ENCODE measurements around the gene FAAP20.
"Not testable (repeated sequence)": the region's sequence is repeated elsewhere in the genome, so short reads cannot be mapped to it uniquely, and the experiment has no call there.

- not testable (repeated sequence) for TF ChIP-seq CTCF (IDR thresholded peaks at IDR 0.05; ENCODE audit: low read depth, low read length, missing input control); SP1 (IDR thresholded peaks at IDR 0.05); TAF1 (conservative IDR thresholded peaks at IDR 0.05); RXRA (IDR thresholded peaks at IDR 0.05); RAD21 (IDR thresholded peaks at IDR 0.05); ZBTB33 (IDR thresholded peaks at IDR 0.05); HNF4G (IDR thresholded peaks at IDR 0.05); YY1 (IDR thresholded peaks at IDR 0.05); GABPA (IDR thresholded peaks at IDR 0.05 in 1 of 2, conservative IDR thresholded peaks at IDR 0.05 in 1 of 2)
- TF ChIP-seq, protein P1, sequence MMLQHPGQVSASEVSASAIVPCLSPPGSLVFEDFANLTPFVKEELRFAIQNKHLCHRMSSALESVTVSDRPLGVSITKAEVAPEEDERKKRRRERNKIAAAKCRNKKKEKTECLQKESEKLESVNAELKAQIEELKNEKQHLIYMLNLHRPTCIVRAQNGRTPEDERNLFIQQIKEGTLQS (IDR thresholded peaks at IDR 0.05), result not testable (repeated sequence)
- TF ChIP-seq, protein P2, sequence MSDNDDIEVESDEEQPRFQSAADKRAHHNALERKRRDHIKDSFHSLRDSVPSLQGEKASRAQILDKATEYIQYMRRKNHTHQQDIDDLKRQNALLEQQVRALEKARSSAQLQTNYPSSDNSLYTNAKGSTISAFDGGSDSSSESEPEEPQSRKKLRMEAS (IDR thresholded peaks at IDR 0.05), result not testable (repeated sequence)
Measured at GRCh38 chr1:2147869-2148268, 46.7 kb downstream of the FAAP20 start.
